Type B pancreatic cell (in vitro differentiated cells): ENCODE measurements around the gene SRGN. TPM values are rescaled to one million over a fixed set of nuclear protein-coding genes. Genes with fewer than 3 reads are reported as not detected.

Experiments used
- DNase-seq: peaks from one replicate; pipeline ENCODE4 v3.0.0; 2021; ENCODE audit warnings: mixed read lengths; ENCODE audit not compliant: unreplicated experiment; ENCODE audit errors: extremely low spot score
- H3K27ac Mint-ChIP-seq: 2 replicates; pipeline ENCODE4 v1.8.0; 2021; ENCODE audit warnings: mild to moderate bottlenecking, mixed read lengths
- H3K27me3 Mint-ChIP-seq: 2 replicates; pipeline ENCODE4 v1.8.0; 2021; ENCODE audit warnings: mixed read lengths
- H3K36me3 Mint-ChIP-seq: 2 replicates; pipeline ENCODE4 v1.8.0; 2021; ENCODE audit warnings: mixed read lengths
- H3K4me1 Mint-ChIP-seq: one replicate; pipeline ENCODE4 v1.8.0; 2021; ENCODE audit warnings: mixed read lengths; ENCODE audit not compliant: unreplicated experiment
- H3K4me3 Mint-ChIP-seq: 2 replicates; pipeline ENCODE4 v1.8.0; 2021; ENCODE audit warnings: mild to moderate bottlenecking, mixed read lengths
- H3K9me3 Mint-ChIP-seq: 2 replicates; pipeline ENCODE4 v1.8.0; 2021; ENCODE audit warnings: mixed read lengths
- CTCF ChIP-seq: fragments of 200-600 bp; sonication (generic); conservative IDR thresholded peaks from 2 replicates; pipeline ENCODE4 v1.5.0; 2021; ENCODE audit warnings: antibody characterized with exemption, mild to moderate bottlenecking
- total RNA-seq: library from RNA; stranded (reverse); gene quantifications from 2 replicates; pipeline ENCODE4 v1.2.1, GENCODE V29; 2021; ENCODE audit warnings: low replicate concordance

The SRGN gene
- total RNA-seq, 1 donor from 2014 or later = not detected

GRCh38 chr10:69078311-69078710 is 9.6 kb upstream of the SRGN start:
- H3K27me3 Mint-ChIP-seq = peaks cover 5% of the 10 kb centered on the region
- H3K9me3 Mint-ChIP-seq = no peaks in the 10 kb centered on the region
- H3K27ac Mint-ChIP-seq = no peak overlapping the region
- no peak overlapping the region for H3K4me3 Mint-ChIP-seq
- H3K36me3 Mint-ChIP-seq = no peaks in the 10 kb centered on the region
- no peak for TF ChIP-seq CTCF
- H3K4me1 Mint-ChIP-seq = no peaks in the 10 kb centered on the region
- no peak for DNase-seq

GRCh38 chr10:69080226-69080625 is 7.7 kb upstream of the SRGN start:
- Mint-ChIP-seq H3K4me1 (no peaks in the 10 kb centered on the region), H3K9me3 (no peaks in the 10 kb centered on the region), H3K27me3 (peaks cover 5% of the 10 kb centered on the region), H3K36me3 (no peaks in the 10 kb centered on the region), H3K4me3 (no peak overlapping the region), H3K27ac (no peak overlapping the region)
- no peak for DNase-seq
- no peak for TF ChIP-seq CTCF

GRCh38 chr10:69086001-69086509 is 1.8 kb upstream of the SRGN start:
- Mint-ChIP-seq H3K27me3 (peaks cover 13% of the 10 kb centered on the region), H3K36me3 (no peaks in the 10 kb centered on the region), H3K4me1 (peaks cover 4% of the 10 kb centered on the region), H3K4me3 (no peak overlapping the region), H3K9me3 (no peaks in the 10 kb centered on the region), H3K27ac (no peak overlapping the region)
- no peak for TF ChIP-seq CTCF
- no peak for DNase-seq

- H3K27ac Mint-ChIP-seq = no peak overlapping the region
- H3K9me3 Mint-ChIP-seq = no peaks in the 10 kb centered on the region
- H3K27me3 Mint-ChIP-seq = peaks cover 13% of the 10 kb centered on the region
- no peaks in the 10 kb centered on the region for H3K36me3 Mint-ChIP-seq
- H3K4me1 Mint-ChIP-seq = peaks cover 4% of the 10 kb centered on the region
- DNase-seq = no peak
- no peak overlapping the region for H3K4me3 Mint-ChIP-seq
- TF ChIP-seq CTCF = no peak
Observed at GRCh38 chr10:69088471-69088769, 517 bp downstream of the SRGN start.

- Mint-ChIP-seq H3K4me1 (peaks cover 4% of the 10 kb centered on the region), H3K27me3 (peaks cover 13% of the 10 kb centered on the region), H3K27ac (no peak overlapping the region), H3K4me3 (no peak overlapping the region), H3K36me3 (no peaks in the 10 kb centered on the region), H3K9me3 (no peaks in the 10 kb centered on the region)
- TF ChIP-seq CTCF = no peak
- DNase-seq = no peak
Observed at GRCh38 chr10:69088801-69089501, 1.0 kb downstream of the SRGN start.
